Muscle of back (tissue), 11 donors: Measurements from ENCODE around the gene FHL2. TPM values are rescaled to one million over a fixed set of nuclear protein-coding genes. Genes with fewer than 3 reads are reported as not detected.

Experiments used
- DNase-seq, 3 donors: peaks; one replicate each; pipeline versions ENCODE4 v3.0.0 to v3.0.0-alpha.2; 2013
- polyA plus RNA-seq, 10 donors: library from polyadenylated mRNA; unstranded; fragments of 120-200 nt; gene quantifications; one replicate each; pipeline ENCODE4 v1.2.1, GENCODE V29; 2013; ENCODE audit not compliant: insufficient read length in 10 of 10

The FHL2 gene
- polyA plus RNA-seq, 10 donors = 31.8 to 55.0 (median 42.9) TPM

- DNase-seq = no peak
Observed at GRCh38 chr2:105381101-105381668, 17.7 kb downstream of the FHL2 start.

- no peak for DNase-seq
Observed at GRCh38 chr2:105380432-105381100, 18.3 kb downstream of the FHL2 start.

- DNase-seq = no peak
Observed at GRCh38 chr2:105379741-105380186, 19.1 kb downstream of the FHL2 start.

GRCh38 chr2:105378921-105379383 lies 19.9 kb downstream of the FHL2 start:
- no peak for DNase-seq

- DNase-seq = no peak
Observed at GRCh38 chr2:105378276-105378840, 20.5 kb downstream of the FHL2 start.

GRCh38 chr2:105377871-105378270 lies 21.0 kb downstream of the FHL2 start:
- DNase-seq = no peak

- DNase-seq = no peak
Observed at GRCh38 chr2:105376789-105377240, 22.0 kb downstream of the FHL2 start.

GRCh38 chr2:105376010-105376409 lies 22.8 kb downstream of the FHL2 start:
- DNase-seq = no peak

- no peak for DNase-seq
Observed at GRCh38 chr2:105375001-105375561, 23.8 kb downstream of the FHL2 start.

- DNase-seq = no peak
Observed at GRCh38 chr2:105373895-105374401, 24.9 kb downstream of the FHL2 start.

GRCh38 chr2:105373344-105373781 lies 25.5 kb downstream of the FHL2 start:
- DNase-seq = peak; percentile 62 to 69 (median 62)

GRCh38 chr2:105371810-105372209 lies 27.0 kb downstream of the FHL2 start:
- no peak for DNase-seq

GRCh38 chr2:105371156-105371555 lies 27.7 kb downstream of the FHL2 start:
- DNase-seq = no peak

- DNase-seq = peak; percentile 80 to 89 (median 84)
Observed at GRCh38 chr2:105369777-105370690, 28.8 kb downstream of the FHL2 start.

- no peak for DNase-seq
Observed at GRCh38 chr2:105368759-105369408, 30.0 kb downstream of the FHL2 start.

- DNase-seq = no peak
Observed at GRCh38 chr2:105365206-105365605, 33.6 kb downstream of the FHL2 start.

- DNase-seq = peak in 1 of 3 donors; percentile 21
Observed at GRCh38 chr2:105364436-105365139, 34.3 kb downstream of the FHL2 start.

GRCh38 chr2:105362862-105363591 lies 35.8 kb downstream of the FHL2 start:
- DNase-seq = peak in 2 of 3 donors; percentile 23 to 64
